ENCODE measurements around the gene IFNLR1. TPM values are rescaled to one million over a fixed set of nuclear protein-coding genes. Genes with fewer than 3 reads are reported as not detected.

Gene IFNLR1
- total RNA-seq, 4 donors from 2014 or later: 0.93 to 2.8 (median 1.2) TPM

DNA sequence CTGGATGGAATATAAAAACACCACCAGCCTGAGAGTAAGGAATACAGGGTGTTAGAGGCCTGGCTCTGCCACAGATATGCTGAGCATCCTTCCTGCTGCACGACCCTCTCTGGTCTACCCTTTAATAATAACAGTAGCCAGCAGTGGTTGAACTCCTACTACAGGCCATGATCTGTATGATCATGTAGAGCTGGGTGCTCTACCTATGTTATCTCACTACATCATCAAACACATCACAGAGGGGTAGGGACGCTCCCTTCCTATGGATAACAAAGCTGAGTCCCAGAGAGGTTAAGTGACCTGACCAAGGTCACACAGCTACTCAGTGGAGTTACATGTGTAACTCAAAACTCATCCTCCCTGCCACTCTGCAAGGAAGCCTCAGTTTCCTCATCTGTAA lies 62.1 kb downstream of the IFNLR1 start:
- Histone ChIP-seq H3K27me3 (no peaks in the 10 kb centered on the region), H3K4me3 (no peak overlapping the region), H3K27ac (no peak overlapping the region), H3K9me3 (peaks cover 0 to 3% (median 0%) of the 10 kb centered on the region in 3 donors), H3K36me3 (no peaks in the 10 kb centered on the region), H3K4me1 (peaks cover 0 to 8% (median 6%) of the 10 kb centered on the region in 3 donors)
- TF ChIP-seq POLR2AphosphoS5 (IDR thresholded peaks at IDR 0.05) (no peak), POLR2A (IDR thresholded peaks at IDR 0.05) (no peak), EP300 (IDR thresholded peaks at IDR 0.05) (no peak)
- TF ChIP-seq, protein P1, sequence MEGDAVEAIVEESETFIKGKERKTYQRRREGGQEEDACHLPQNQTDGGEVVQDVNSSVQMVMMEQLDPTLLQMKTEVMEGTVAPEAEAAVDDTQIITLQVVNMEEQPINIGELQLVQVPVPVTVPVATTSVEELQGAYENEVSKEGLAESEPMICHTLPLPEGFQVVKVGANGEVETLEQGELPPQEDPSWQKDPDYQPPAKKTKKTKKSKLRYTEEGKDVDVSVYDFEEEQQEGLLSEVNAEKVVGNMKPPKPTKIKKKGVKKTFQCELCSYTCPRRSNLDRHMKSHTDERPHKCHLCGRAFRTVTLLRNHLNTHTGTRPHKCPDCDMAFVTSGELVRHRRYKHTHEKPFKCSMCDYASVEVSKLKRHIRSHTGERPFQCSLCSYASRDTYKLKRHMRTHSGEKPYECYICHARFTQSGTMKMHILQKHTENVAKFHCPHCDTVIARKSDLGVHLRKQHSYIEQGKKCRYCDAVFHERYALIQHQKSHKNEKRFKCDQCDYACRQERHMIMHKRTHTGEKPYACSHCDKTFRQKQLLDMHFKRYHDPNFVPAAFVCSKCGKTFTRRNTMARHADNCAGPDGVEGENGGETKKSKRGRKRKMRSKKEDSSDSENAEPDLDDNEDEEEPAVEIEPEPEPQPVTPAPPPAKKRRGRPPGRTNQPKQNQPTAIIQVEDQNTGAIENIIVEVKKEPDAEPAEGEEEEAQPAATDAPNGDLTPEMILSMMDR (IDR thresholded peaks at IDR 0.05): no peak
- 90% methylated on average over 2 of the region's 2 CpGs; no CpG with 5 or more reads in 1 of the 2 donors for whole genome bisulfite sequencing, 2 donors (ENCODE audit: low coverage in 1 of 2)
- ATAC-seq: no peak

DNA sequence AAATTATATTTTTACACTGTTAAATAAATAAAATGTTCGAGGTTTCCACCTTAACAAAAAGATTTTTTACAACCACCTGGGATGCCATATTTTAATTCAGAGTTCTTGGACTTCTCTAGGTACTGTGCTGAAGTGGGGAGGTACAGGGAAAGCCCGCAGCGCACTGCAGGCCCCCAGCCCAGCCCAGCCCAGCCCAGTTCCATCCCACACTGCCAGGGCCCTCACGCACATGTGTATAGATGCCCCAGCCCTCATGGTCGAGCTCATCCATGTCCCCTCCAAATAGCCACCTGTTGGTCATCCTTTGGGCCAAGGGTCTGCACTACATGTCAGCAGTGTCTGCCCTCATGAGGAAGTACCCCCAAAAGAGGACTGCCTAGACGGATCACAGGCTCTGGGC lies 63.5 kb downstream of the IFNLR1 start:
- ATAC-seq: no peak
- 88% methylated on average over 2 to 6 of the region's 6 CpGs for WGBS, 2 donors (ENCODE audit: low coverage in 1 of 2)
- TF ChIP-seq EP300 (IDR thresholded peaks at IDR 0.05) (no peak), POLR2AphosphoS5 (IDR thresholded peaks at IDR 0.05) (no peak), POLR2A (IDR thresholded peaks at IDR 0.05) (no peak)
- TF ChIP-seq, protein P1 (IDR thresholded peaks at IDR 0.05): no peak
- Histone ChIP-seq H3K27ac (no peak overlapping the region), H3K27me3 (no peaks in the 10 kb centered on the region), H3K4me3 (no peak overlapping the region), H3K36me3 (no peaks in the 10 kb centered on the region), H3K9me3 (no peaks in the 10 kb centered on the region), H3K4me1 (peaks cover 0 to 14% (median 8%) of the 10 kb centered on the region in 3 donors)

DNA sequence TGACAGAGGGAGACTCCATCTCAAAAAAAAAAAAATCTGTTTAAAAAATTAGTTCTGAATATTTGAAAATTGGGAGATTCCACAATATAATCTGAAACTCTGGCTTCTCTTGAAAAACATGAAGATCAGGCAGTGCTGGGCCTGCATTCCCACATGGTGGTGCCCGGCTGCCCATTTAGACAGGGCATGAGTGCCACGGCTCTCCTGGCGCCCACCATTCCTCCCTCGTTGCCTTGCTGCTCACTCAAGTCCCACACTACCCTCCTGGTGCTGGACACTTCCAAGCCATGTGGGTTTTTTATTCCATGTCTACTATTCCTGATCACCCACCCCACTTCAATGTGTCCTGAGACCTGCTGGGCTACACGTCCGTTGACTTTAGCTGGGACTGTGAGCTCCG lies 64.3 kb downstream of the IFNLR1 start:
- H3K4me3 ChIP-seq: no peak overlapping the region
- WGBS, 2 donors (ENCODE audit: low coverage in 1 of 2): 89% methylated on average over 4 to 7 of the region's 7 CpGs
- no peaks in the 10 kb centered on the region for H3K36me3 ChIP-seq
- peaks cover 0 to 14% (median 8%) of the 10 kb centered on the region in 3 donors for H3K4me1 ChIP-seq
- ATAC-seq: no peak
- TF ChIP-seq, protein P1 (IDR thresholded peaks at IDR 0.05): no peak
- TF ChIP-seq POLR2A (IDR thresholded peaks at IDR 0.05) (no peak), POLR2AphosphoS5 (IDR thresholded peaks at IDR 0.05) (no peak), EP300 (IDR thresholded peaks at IDR 0.05) (no peak)
- H3K9me3 ChIP-seq: no peaks in the 10 kb centered on the region
- no peaks in the 10 kb centered on the region for H3K27me3 ChIP-seq
- H3K27ac ChIP-seq: no peak overlapping the region

DNA sequence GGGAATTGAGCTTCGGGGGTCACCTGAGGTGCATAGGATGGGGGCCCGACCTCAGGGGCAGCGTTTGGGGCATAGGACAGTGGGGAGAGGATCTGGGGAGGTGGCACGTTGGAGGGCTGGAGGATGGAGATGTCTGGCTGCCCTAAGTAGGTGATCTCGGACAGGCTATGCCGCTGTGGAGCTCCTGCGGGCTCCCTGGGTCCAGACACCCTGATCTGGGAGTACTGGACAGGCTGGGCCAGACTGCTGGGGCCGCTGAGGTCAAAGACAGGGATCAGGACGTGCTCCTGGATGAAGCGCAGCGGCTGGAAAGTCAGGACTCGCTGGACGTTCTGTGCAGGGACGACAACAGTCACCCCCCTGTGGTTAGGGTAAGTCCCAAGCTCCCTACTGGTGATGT lies 65.7 kb downstream of the IFNLR1 start:
- Histone ChIP-seq H3K9me3 (no peaks in the 10 kb centered on the region), H3K27me3 (peaks cover 6% of the 10 kb centered on the region), H3K4me1 (peaks cover 0 to 14% (median 8%) of the 10 kb centered on the region in 3 donors), H3K27ac (no peak overlapping the region), H3K36me3 (no peaks in the 10 kb centered on the region), H3K4me3 (no peak overlapping the region)
- TF ChIP-seq, protein P1 (IDR thresholded peaks at IDR 0.05): no peak
- TF ChIP-seq EP300 (IDR thresholded peaks at IDR 0.05): no peak
- TF ChIP-seq POLR2AphosphoS5 (IDR thresholded peaks at IDR 0.05): no peak
- TF ChIP-seq POLR2A (IDR thresholded peaks at IDR 0.05): no peak
- ATAC-seq: no peak
- 81 to 91% methylated on average over 6 to 9 of the region's 14 CpGs for whole genome bisulfite sequencing, 2 donors (ENCODE audit: low coverage in 1 of 2)

DNA sequence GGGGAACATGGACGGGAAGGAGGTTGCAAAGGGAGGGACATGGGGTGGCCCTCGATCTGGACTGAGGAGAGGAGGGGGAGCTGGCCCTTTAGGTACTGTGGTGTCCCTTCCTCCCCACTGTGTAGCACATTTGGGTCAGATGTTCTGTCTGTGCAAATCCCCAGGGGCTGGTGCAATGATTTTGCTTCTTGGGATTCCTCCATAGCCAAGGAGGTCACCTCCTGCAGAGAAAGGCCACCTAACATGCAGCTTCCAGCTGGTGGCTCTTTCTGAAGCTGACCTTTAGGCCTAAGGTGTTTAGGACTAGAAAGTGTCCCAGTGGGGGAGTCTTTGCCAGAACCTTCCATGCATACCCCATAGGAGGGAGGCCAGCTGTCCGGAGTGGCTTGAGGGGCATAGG lies 66.1 kb downstream of the IFNLR1 start:
- Histone ChIP-seq H3K27ac (no peak overlapping the region), H3K9me3 (no peaks in the 10 kb centered on the region), H3K27me3 (peaks cover 6% of the 10 kb centered on the region), H3K4me3 (no peak overlapping the region), H3K4me1 (peaks cover 0 to 14% (median 8%) of the 10 kb centered on the region in 3 donors), H3K36me3 (no peaks in the 10 kb centered on the region)
- TF ChIP-seq POLR2A (IDR thresholded peaks at IDR 0.05): no peak
- no peak for TF ChIP-seq POLR2AphosphoS5 (IDR thresholded peaks at IDR 0.05)
- no peak for TF ChIP-seq EP300 (IDR thresholded peaks at IDR 0.05)
- TF ChIP-seq, protein P1 (IDR thresholded peaks at IDR 0.05): no peak
- WGBS, 2 donors (ENCODE audit: low coverage in 1 of 2): no CpG with 5 or more reads among the region's 3 CpGs
- ATAC-seq: no peak
